Esophagus muscularis mucosa (tissue), 4 donors: ENCODE measurements around the gene AFTPH. TPM values are rescaled to one million over a fixed set of nuclear protein-coding genes. Genes with fewer than 3 reads are reported as not detected.

Experiments used
- DNase-seq: peaks from one replicate; pipeline ENCODE4 v3.0.0-alpha.2; 2017; ENCODE audit errors: extremely low spot score
- H3K27ac ChIP-seq, 4 donors: fragments of 200-600 bp; sonication (generic); replicated peaks in 1 of 4; 1 replicate in 3 of 4; 2 replicates in 1 of 4; pipeline ENCODE4 v1.5.1; 2016 to 2019; ENCODE audit warnings: mild to moderate bottlenecking in 1 of 4
- H3K27me3 ChIP-seq, 4 donors: fragments of 200-600 bp; sonication (generic); one replicate each; pipeline versions ENCODE4 v1.5.1 to v1.6.0; 2016 to 2019
- H3K36me3 ChIP-seq, 4 donors: fragments of 200-600 bp; sonication (generic); one replicate each; pipeline ENCODE4 v1.5.1; 2016 to 2019
- H3K4me1 ChIP-seq, 4 donors: fragments of 200-600 bp; sonication (generic); one replicate each; pipeline ENCODE4 v1.5.1; 2016 to 2019
- H3K4me3 ChIP-seq, 4 donors: fragments of 200-600 bp; sonication (generic); 1 replicate in 2 of 4; 2 replicates in 2 of 4; pipeline ENCODE4 v1.5.1; 2016 to 2019; ENCODE audit warnings: mild to moderate bottlenecking in 4 of 4, moderate library complexity in 1 of 4
- H3K9me3 ChIP-seq, 4 donors: fragments of 200-600 bp; sonication (generic); 1 replicate in 3 of 4; 2 replicates in 1 of 4; pipeline ENCODE4 v1.5.1; 2016 to 2019
- EP300 ChIP-seq: sonication (generic); formaldehyde crosslinking; IDR thresholded peaks from one replicate; pipeline ENCODE4 v1.6.1; 2017; ENCODE audit warnings: antibody characterized with exemption
- POLR2A ChIP-seq: fragments of 450-650 bp; IDR thresholded peaks from one replicate; pipeline ENCODE4 v1.6.1; 2017; ENCODE audit warnings: antibody characterized with exemption, moderate library complexity, mild to moderate bottlenecking, low read depth
- POLR2AphosphoS5 ChIP-seq, 2 donors: sonication (generic); formaldehyde crosslinking; IDR thresholded peaks; one replicate each; pipeline ENCODE4 v1.6.1; 2017; ENCODE audit warnings: antibody characterized with exemption in 2 of 2
- WGBS: methylation state at CpG from one replicate; pipeline ENCODE4 v1.1.5; 2018; 5-methylcytosine and 5-hydroxymethylcytosine counted together
- intact Hi-C: fragments of 100-400 bp; cut with DNase I; formaldehyde crosslinking; loops from one replicate; pipeline ENCODE4 v1.15.1; 2023
- total RNA-seq, 4 donors: library from RNA; depleted of rRNA; stranded (reverse); fragments of >200 nt; gene quantifications; one replicate each; pipeline versions ENCODE4 v1.1.0 to v1.2.1, GENCODE V29; 2016
- TF ChIP-seq, protein P1 (sequence below), 3 experiments: fragments of 200-600 bp in 2 of 3; fragments of 450-650 bp in 1 of 3; sonication (generic) in 2 of 3; IDR thresholded peaks; one replicate each; pipeline ENCODE4 v1.5.1; 2017 to 2019; ENCODE audit warnings: antibody characterized with exemption in 3 of 3, mild to moderate bottlenecking in 2 of 3, moderate library complexity in 1 of 3

Gene AFTPH
- total RNA-seq, 4 donors from 2014 or later: 27.5 to 36.1 (median 35.7) TPM

DNA sequence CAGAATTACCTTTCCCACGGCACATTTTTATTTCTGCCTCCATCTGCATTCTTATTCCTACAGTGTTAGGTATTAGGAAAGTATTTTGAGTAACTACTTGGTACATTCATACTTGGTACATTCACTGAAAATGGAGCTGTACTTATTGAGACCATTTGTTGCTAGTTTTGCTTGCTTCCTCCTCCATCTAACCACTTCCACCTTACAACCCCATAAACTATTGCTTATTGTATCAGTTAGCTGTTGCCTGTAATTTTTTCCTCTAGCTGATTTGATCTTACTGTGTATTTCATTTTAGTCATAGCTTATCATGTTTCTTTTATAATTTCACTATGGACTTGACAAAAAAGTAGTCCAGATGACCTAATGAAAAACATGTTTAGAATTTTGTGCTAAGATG, 50.7 kb downstream of the AFTPH start:
- Histone ChIP-seq H3K4me3 (no peak overlapping the region), H3K27ac (no peak overlapping the region), H3K36me3 (peaks cover 15 to 75% (median 46%) of the 10 kb centered on the region in 4 donors), H3K4me1 (no peaks in the 10 kb centered on the region), H3K9me3 (no peaks in the 10 kb centered on the region), H3K27me3 (no peaks in the 10 kb centered on the region)
- whole genome bisulfite sequencing: 96% methylated on average over 1 of the region's 1 CpG
- TF ChIP-seq EP300 (no peak), POLR2AphosphoS5 (IDR thresholded peaks at IDR 0.05) (no peak), POLR2A (no peak)
- TF ChIP-seq, protein P1, sequence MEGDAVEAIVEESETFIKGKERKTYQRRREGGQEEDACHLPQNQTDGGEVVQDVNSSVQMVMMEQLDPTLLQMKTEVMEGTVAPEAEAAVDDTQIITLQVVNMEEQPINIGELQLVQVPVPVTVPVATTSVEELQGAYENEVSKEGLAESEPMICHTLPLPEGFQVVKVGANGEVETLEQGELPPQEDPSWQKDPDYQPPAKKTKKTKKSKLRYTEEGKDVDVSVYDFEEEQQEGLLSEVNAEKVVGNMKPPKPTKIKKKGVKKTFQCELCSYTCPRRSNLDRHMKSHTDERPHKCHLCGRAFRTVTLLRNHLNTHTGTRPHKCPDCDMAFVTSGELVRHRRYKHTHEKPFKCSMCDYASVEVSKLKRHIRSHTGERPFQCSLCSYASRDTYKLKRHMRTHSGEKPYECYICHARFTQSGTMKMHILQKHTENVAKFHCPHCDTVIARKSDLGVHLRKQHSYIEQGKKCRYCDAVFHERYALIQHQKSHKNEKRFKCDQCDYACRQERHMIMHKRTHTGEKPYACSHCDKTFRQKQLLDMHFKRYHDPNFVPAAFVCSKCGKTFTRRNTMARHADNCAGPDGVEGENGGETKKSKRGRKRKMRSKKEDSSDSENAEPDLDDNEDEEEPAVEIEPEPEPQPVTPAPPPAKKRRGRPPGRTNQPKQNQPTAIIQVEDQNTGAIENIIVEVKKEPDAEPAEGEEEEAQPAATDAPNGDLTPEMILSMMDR (IDR thresholded peaks at IDR 0.05): no peak
- intact Hi-C loops: no loop called here
- DNase-seq: no peak

DNA sequence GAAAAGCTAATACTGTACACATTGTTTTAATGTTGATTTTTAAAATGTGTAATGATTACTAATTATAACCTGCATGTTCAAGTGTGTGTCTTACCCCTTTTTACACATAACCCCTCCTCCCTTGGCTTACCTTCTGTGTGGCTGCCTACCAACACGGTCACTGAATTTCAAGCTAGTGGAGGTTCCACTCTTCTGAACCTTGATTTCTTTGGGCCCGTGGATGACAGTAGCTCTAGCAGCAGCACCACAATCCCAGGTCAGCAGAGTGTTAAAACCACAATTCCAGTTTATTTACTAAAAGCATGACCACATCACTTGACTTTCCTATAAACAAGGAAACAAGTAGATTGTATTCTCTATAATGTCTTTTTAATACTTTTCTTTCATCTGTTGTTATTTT, 56.9 kb downstream of the AFTPH start:
- intact Hi-C loops: loop anchor here (10.0 kb wide), 1 partner anchor 994 kb away; no protein-coding TSS in a partner anchor
- no peaks in the 10 kb centered on the region for H3K27me3 ChIP-seq
- no peak for TF ChIP-seq POLR2A
- TF ChIP-seq, protein P1 (IDR thresholded peaks at IDR 0.05): no peak
- no peak for TF ChIP-seq EP300
- no peak for TF ChIP-seq POLR2AphosphoS5 (IDR thresholded peaks at IDR 0.05)
- H3K9me3 ChIP-seq: no peaks in the 10 kb centered on the region
- DNase-seq: no peak
- WGBS: 97% methylated on average over 2 of the region's 2 CpGs
- H3K4me3 ChIP-seq: no peak overlapping the region
- peaks cover 11 to 67% (median 32%) of the 10 kb centered on the region in 4 donors for H3K36me3 ChIP-seq
- H3K4me1 ChIP-seq: no peaks in the 10 kb centered on the region
- H3K27ac ChIP-seq: no peak overlapping the region

DNA sequence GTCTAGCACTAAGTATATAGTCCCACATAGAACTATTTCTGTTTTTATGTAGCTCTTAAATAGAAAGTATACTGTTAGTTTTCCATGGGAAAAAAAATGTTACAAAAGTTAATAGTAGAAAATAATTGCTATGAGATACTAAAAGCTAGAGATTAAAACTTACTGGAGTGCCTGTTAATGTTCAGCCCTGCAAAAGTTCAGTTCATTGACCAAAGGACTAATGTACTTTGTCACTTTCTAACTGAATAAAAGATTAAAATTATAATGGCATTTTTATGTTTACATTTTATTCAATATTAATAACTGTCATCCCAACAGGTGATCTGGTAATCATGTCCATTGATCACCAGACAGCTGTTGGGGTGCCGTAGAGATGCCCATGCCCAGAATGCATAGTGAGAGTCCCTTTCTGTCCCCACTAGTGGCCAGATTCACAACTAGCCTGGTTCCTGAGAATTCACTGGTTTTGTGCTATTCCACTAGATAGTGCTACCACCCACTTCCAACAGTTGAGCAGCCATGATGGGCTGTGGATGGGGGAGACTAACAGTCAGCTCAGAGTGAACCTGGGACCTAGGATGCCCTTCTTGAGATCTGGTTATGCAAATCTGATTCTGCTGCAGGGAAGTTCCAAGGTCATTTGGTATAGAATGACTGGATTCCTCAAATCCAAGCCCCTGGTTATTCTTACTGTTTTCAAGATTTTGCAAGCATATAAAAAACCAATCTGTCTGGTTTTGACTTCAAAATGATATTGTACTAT, 57.8 kb downstream of the AFTPH start:
- no peak overlapping the region for H3K4me3 ChIP-seq
- no peak for TF ChIP-seq POLR2AphosphoS5 (IDR thresholded peaks at IDR 0.05)
- no peak for TF ChIP-seq EP300
- TF ChIP-seq POLR2A: no peak
- TF ChIP-seq, protein P1 (IDR thresholded peaks at IDR 0.05): no peak
- intact Hi-C loops: loop anchor here (10.0 kb wide), 1 partner anchor 993 kb away; no protein-coding TSS in a partner anchor
- H3K9me3 ChIP-seq: no peaks in the 10 kb centered on the region
- H3K27ac ChIP-seq: no peak overlapping the region
- no peaks in the 10 kb centered on the region for H3K27me3 ChIP-seq
- peaks cover 0 to 2% (median 0%) of the 10 kb centered on the region in 4 donors for H3K4me1 ChIP-seq
- WGBS: 95% methylated on average over 1 of the region's 1 CpG
- DNase-seq: no peak
- peaks cover 11 to 64% (median 29%) of the 10 kb centered on the region in 4 donors for H3K36me3 ChIP-seq

DNA sequence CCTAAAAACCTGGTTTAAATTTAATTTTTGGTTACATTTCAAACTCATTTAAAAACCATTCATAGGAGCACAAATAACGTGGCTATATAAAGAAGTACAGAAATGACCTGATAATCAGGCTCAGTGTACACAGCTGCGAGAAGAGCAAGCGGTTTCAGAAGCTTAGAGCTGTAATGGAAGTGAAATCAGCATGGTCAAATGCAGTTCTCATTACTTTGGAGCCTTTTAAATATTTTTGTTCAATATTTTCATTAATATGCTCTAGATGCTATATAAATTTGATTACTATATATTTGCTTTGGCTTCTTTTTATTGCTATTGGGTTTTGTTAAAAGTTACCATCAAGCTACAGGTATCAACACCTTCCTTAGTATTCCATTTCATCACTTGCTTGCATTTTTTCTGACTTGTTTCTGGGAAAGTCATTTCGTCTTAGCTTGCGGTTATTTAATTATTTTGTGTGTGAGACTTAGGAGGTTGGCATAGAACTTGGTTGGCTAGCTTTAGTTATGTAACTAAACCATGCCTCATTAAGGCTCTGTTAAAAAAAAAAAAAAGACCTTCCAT, 58.7 kb downstream of the AFTPH start:
- intact Hi-C loops: loop anchor here (10.0 kb wide), 1 partner anchor 992 kb away; no protein-coding TSS in a partner anchor
- TF ChIP-seq POLR2A (no peak), POLR2AphosphoS5 (IDR thresholded peaks at IDR 0.05) (no peak), EP300 (no peak)
- TF ChIP-seq, protein P1 (IDR thresholded peaks at IDR 0.05): no peak

More for the DNA sequence above, 58.7 kb downstream of the AFTPH start:
- Histone ChIP-seq H3K4me1 (peaks cover 0 to 5% (median 0%) of the 10 kb centered on the region in 4 donors), H3K27ac (no peak overlapping the region), H3K9me3 (no peaks in the 10 kb centered on the region), H3K27me3 (no peaks in the 10 kb centered on the region), H3K4me3 (no peak overlapping the region), H3K36me3 (peaks cover 11 to 56% (median 27%) of the 10 kb centered on the region in 4 donors)
- 79% methylated on average over 5 of the region's 5 CpGs for WGBS
- no peak for DNase-seq
